Measurements from ENCODE around the gene TMEM51.

TMEM51 gene

DNA sequence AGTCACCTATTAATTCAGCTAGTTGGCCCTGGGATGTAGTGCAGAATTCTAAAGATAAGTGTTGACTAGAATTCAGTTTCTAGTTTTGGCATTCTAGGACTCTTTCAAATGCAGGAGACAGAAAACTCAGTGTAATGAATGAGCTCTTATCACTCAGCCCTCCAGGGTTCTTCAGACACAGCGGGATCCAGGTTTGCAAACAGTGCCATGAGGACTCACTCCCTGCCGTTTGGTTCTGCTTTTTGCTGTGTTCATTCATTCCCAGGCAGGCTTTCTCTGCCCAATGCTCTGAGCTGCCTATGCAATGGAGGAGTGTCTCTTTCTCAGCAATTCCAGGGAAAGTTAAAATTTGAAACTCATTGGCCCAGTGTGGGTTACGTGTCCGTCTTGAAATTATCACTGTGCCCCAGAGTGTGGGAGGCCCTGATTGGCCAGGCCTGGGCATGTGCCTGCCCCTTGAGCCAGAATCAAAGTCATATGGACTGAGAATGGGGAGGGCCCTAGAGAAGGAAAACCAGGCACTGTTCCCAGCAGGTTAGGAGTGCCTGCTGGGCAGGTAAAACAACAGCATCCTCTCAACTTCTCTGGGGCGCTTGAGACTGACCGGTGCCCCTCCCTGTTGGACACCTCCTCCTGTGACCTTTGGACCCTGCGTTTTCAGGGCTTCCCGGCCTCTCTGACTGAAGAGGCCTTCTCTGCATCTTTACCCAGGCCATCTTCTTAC is 43.4 kb downstream of the TMEM51 start:
- no peak overlapping the region for H3K4me2 ChIP-seq (ENCODE audit: low read length)
- H3K79me1 ChIP-seq (ENCODE audit: low read length): no peaks in the 10 kb centered on the region
- H3K4me3 ChIP-seq (ENCODE audit: low read length): no peak overlapping the region
- no peaks in the 10 kb centered on the region for H3K36me3 ChIP-seq (ENCODE audit: control insufficient read depth, insufficient read depth, low read length)
- no peaks in the 10 kb centered on the region for H3K27me3 ChIP-seq (ENCODE audit: insufficient read depth, low read length, poor library complexity)
- H2BK15ac ChIP-seq (replicated peaks; ENCODE audit: low read depth): no peak overlapping the region
- H3K4ac ChIP-seq (ENCODE audit: low read depth, low read length): no peak overlapping the region
- no peak overlapping the region for H2BK120ac ChIP-seq (ENCODE audit: low read depth, low read length)
- H2AK5ac ChIP-seq (ENCODE audit: low read length): no peak overlapping the region
- peaks cover 5% of the 10 kb centered on the region for H3K4me1 ChIP-seq (ENCODE audit: control insufficient read depth, low read depth, low read length)
- no peak overlapping the region for H3K23ac ChIP-seq (ENCODE audit: low read length)
- peak; percentile 81 for DNase-seq
- H4K8ac ChIP-seq (ENCODE audit: low read depth, low read length): no peak overlapping the region
- WGBS (ENCODE audit: extremely low coverage, insufficient coverage, low lambda C conversion rate): no CpG with 5 or more reads among the region's 8 CpGs
- H3K79me2 ChIP-seq (ENCODE audit: control insufficient read depth, insufficient read depth, low read length): no peaks in the 10 kb centered on the region
- H2BK5ac ChIP-seq (ENCODE audit: low read length): no peak overlapping the region
- no peak overlapping the region for H3K9ac ChIP-seq (ENCODE audit: low read length)
- peak overlapping the region; percentile 22 for H3K56ac ChIP-seq (ENCODE audit: low read length)
- H3K27ac ChIP-seq (ENCODE audit: low read depth, low read length): no peak overlapping the region
- H4K5ac ChIP-seq (ENCODE audit: low read length): no peak overlapping the region
- no peak overlapping the region for H3K18ac ChIP-seq (ENCODE audit: low read length)

- Histone ChIP-seq H2BK15ac (replicated peaks; ENCODE audit: low read depth) (no peak overlapping the region), H4K8ac (ENCODE audit: low read depth, low read length) (no peak overlapping the region), H3K4me2 (ENCODE audit: low read length) (no peak overlapping the region), H3K4me1 (ENCODE audit: control insufficient read depth, low read depth, low read length) (peaks cover 5% of the 10 kb centered on the region), H2BK5ac (ENCODE audit: low read length) (no peak overlapping the region), H3K27me3 (ENCODE audit: insufficient read depth, low read length, poor library complexity) (no peaks in the 10 kb centered on the region), H3K23ac (ENCODE audit: low read length) (no peak overlapping the region), H3K4ac (ENCODE audit: low read depth, low read length) (no peak overlapping the region), H3K79me2 (ENCODE audit: control insufficient read depth, insufficient read depth, low read length) (no peaks in the 10 kb centered on the region), H3K79me1 (ENCODE audit: low read length) (no peaks in the 10 kb centered on the region), H3K56ac (ENCODE audit: low read length) (peak overlapping the region; percentile 22), H3K9ac (ENCODE audit: low read length) (no peak overlapping the region), H2BK120ac (ENCODE audit: low read depth, low read length) (no peak overlapping the region), H3K18ac (ENCODE audit: low read length) (no peak overlapping the region), H2AK5ac (ENCODE audit: low read length) (no peak overlapping the region), H4K5ac (ENCODE audit: low read length) (no peak overlapping the region), H3K27ac (ENCODE audit: low read depth, low read length) (no peak overlapping the region), H3K36me3 (ENCODE audit: control insufficient read depth, insufficient read depth, low read length) (no peaks in the 10 kb centered on the region), H3K4me3 (ENCODE audit: low read length) (no peak overlapping the region)
- WGBS (ENCODE audit: extremely low coverage, insufficient coverage, low lambda C conversion rate): no CpG with 5 or more reads among the region's 12 CpGs
- DNase-seq: peak; percentile 39
Observed at GRCh38 chr1:15197591-15198447, 44.3 kb downstream of the TMEM51 start.

GRCh38 chr1:15198684-15199083 is 45.1 kb downstream of the TMEM51 start:
- Histone ChIP-seq H4K5ac (ENCODE audit: low read length) (no peak overlapping the region), H3K4ac (ENCODE audit: low read depth, low read length) (no peak overlapping the region), H4K8ac (ENCODE audit: low read depth, low read length) (no peak overlapping the region), H3K79me1 (ENCODE audit: low read length) (no peaks in the 10 kb centered on the region), H2BK120ac (ENCODE audit: low read depth, low read length) (no peak overlapping the region), H3K56ac (ENCODE audit: low read length) (no peak overlapping the region), H3K23ac (ENCODE audit: low read length) (no peak overlapping the region), H2BK5ac (ENCODE audit: low read length) (no peak overlapping the region), H3K9ac (ENCODE audit: low read length) (no peak overlapping the region), H3K4me2 (ENCODE audit: low read length) (no peak overlapping the region), H2AK5ac (ENCODE audit: low read length) (no peak overlapping the region), H2BK15ac (replicated peaks; ENCODE audit: low read depth) (no peak overlapping the region), H3K18ac (ENCODE audit: low read length) (no peak overlapping the region), H3K36me3 (ENCODE audit: control insufficient read depth, insufficient read depth, low read length) (no peaks in the 10 kb centered on the region), H3K4me3 (ENCODE audit: low read length) (no peak overlapping the region), H3K79me2 (ENCODE audit: control insufficient read depth, insufficient read depth, low read length) (no peaks in the 10 kb centered on the region), H3K27me3 (ENCODE audit: insufficient read depth, low read length, poor library complexity) (no peaks in the 10 kb centered on the region), H3K4me1 (ENCODE audit: control insufficient read depth, low read depth, low read length) (peaks cover 5% of the 10 kb centered on the region), H3K27ac (ENCODE audit: low read depth, low read length) (no peak overlapping the region)
- no peak for DNase-seq
- WGBS (ENCODE audit: extremely low coverage, insufficient coverage, low lambda C conversion rate): no CpG with 5 or more reads among the region's 8 CpGs

DNA sequence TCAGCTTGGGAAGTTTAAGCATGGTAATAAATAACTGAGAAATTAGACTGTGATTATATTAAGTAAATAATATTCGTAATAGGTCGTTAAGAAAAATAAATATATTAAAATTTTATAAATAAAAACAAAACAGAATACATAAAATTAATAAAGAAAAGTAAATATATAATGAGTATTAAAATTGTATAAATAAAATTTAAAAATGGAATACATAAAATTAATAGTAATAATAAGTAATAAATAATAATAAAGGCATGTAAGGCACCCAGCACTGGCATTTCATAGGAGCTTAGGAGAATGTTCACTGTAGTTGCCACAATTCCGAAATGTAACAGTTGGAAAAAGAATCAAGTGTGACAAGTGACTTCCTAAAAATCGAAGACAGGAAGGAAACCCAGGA is 47.7 kb downstream of the TMEM51 start:
- Histone ChIP-seq H3K36me3 (ENCODE audit: control insufficient read depth, insufficient read depth, low read length) (no peaks in the 10 kb centered on the region), H2BK15ac (replicated peaks; ENCODE audit: low read depth) (no peak overlapping the region), H3K4me3 (ENCODE audit: low read length) (no peak overlapping the region), H3K23ac (ENCODE audit: low read length) (peak overlapping the region; percentile 94), H3K27ac (ENCODE audit: low read depth, low read length) (no peak overlapping the region), H3K4me2 (ENCODE audit: low read length) (no peak overlapping the region), H3K4ac (ENCODE audit: low read depth, low read length) (no peak overlapping the region), H2AK5ac (ENCODE audit: low read length) (no peak overlapping the region), H3K18ac (ENCODE audit: low read length) (no peak overlapping the region), H3K27me3 (ENCODE audit: insufficient read depth, low read length, poor library complexity) (no peaks in the 10 kb centered on the region), H4K5ac (ENCODE audit: low read length) (no peak overlapping the region), H4K8ac (ENCODE audit: low read depth, low read length) (no peak overlapping the region), H2BK120ac (ENCODE audit: low read depth, low read length) (no peak overlapping the region), H3K9ac (ENCODE audit: low read length) (no peak overlapping the region), H3K79me2 (ENCODE audit: control insufficient read depth, insufficient read depth, low read length) (no peaks in the 10 kb centered on the region), H3K56ac (ENCODE audit: low read length) (no peak overlapping the region), H3K4me1 (ENCODE audit: control insufficient read depth, low read depth, low read length) (peaks cover 5% of the 10 kb centered on the region), H3K79me1 (ENCODE audit: low read length) (no peaks in the 10 kb centered on the region), H2BK5ac (ENCODE audit: low read length) (no peak overlapping the region)
- DNase-seq: no peak
- 100% methylated on average over 2 of the region's 4 CpGs for WGBS (ENCODE audit: extremely low coverage, insufficient coverage, low lambda C conversion rate)

- Histone ChIP-seq H3K4me3 (ENCODE audit: low read length) (no peak overlapping the region), H3K9ac (ENCODE audit: low read length) (no peak overlapping the region), H3K79me1 (ENCODE audit: low read length) (no peaks in the 10 kb centered on the region), H3K56ac (ENCODE audit: low read length) (no peak overlapping the region), H4K5ac (ENCODE audit: low read length) (no peak overlapping the region), H3K4me1 (ENCODE audit: control insufficient read depth, low read depth, low read length) (peaks cover 9% of the 10 kb centered on the region), H3K18ac (ENCODE audit: low read length) (no peak overlapping the region), H3K79me2 (ENCODE audit: control insufficient read depth, insufficient read depth, low read length) (no peaks in the 10 kb centered on the region), H2BK5ac (ENCODE audit: low read length) (no peak overlapping the region), H2BK15ac (replicated peaks; ENCODE audit: low read depth) (no peak overlapping the region), H4K8ac (ENCODE audit: low read depth, low read length) (no peak overlapping the region), H3K4ac (ENCODE audit: low read depth, low read length) (no peak overlapping the region), H3K4me2 (ENCODE audit: low read length) (no peak overlapping the region), H3K36me3 (ENCODE audit: control insufficient read depth, insufficient read depth, low read length) (no peaks in the 10 kb centered on the region), H2BK120ac (ENCODE audit: low read depth, low read length) (no peak overlapping the region), H3K27ac (ENCODE audit: low read depth, low read length) (no peak overlapping the region), H3K23ac (ENCODE audit: low read length) (no peak overlapping the region), H2AK5ac (ENCODE audit: low read length) (no peak overlapping the region), H3K27me3 (ENCODE audit: insufficient read depth, low read length, poor library complexity) (no peaks in the 10 kb centered on the region)
- no peak for DNase-seq
- no CpG with 5 or more reads among the region's 13 CpGs for WGBS (ENCODE audit: extremely low coverage, insufficient coverage, low lambda C conversion rate)
Observed at GRCh38 chr1:15201849-15202551, 48.5 kb downstream of the TMEM51 start.

Data from mesendoderm (in vitro differentiated cells).